NCI-H226 (cell line): ENCODE data around the gene SMIM1.
A peak's percentile ranks its signal among the peaks of the same experiment; 100 is the strongest.

Experiments used
- DNase-seq: peaks from one replicate; pipeline ENCODE4 v3.0.0-alpha.2; 2015

The SMIM1 gene

GRCh38 chr1:3772715-3773571, at the start of gene SMIM1:
TSS of gene SMIM1 (plus strand) at chr1:3772749. CDS start at chr1:3775374, 2,625 bp downstream.
- DNase-seq = peak; percentile 34

GRCh38 chr1:3722846-3723245, 49.7 kb upstream of the SMIM1 start:
- no peak for DNase-seq

GRCh38 chr1:3724416-3725030, 48.0 kb upstream of the SMIM1 start:
- DNase-seq = peak; percentile 17

GRCh38 chr1:3725366-3725765, 47.2 kb upstream of the SMIM1 start:
- DNase-seq = no peak

- peak; percentile 18 for DNase-seq
These were observed 45.3 kb upstream of the SMIM1 start for GRCh38 chr1:3727042-3727824.

GRCh38 chr1:3727825-3728776, 44.4 kb upstream of the SMIM1 start:
- no peak for DNase-seq

GRCh38 chr1:3729594-3730542, 42.7 kb upstream of the SMIM1 start:
- DNase-seq = no peak

GRCh38 chr1:3730543-3731247, 41.9 kb upstream of the SMIM1 start:
- DNase-seq = no peak

- no peak for DNase-seq
These were observed 40.7 kb upstream of the SMIM1 start for GRCh38 chr1:3731583-3732433.

GRCh38 chr1:3732434-3733093, 40.0 kb upstream of the SMIM1 start:
- no peak for DNase-seq

- DNase-seq = no peak
These were observed 39.3 kb upstream of the SMIM1 start for GRCh38 chr1:3733094-3733882.

- no peak for DNase-seq
These were observed 38.5 kb upstream of the SMIM1 start for GRCh38 chr1:3733883-3734589.

- no peak for DNase-seq
These were observed 37.9 kb upstream of the SMIM1 start for GRCh38 chr1:3734602-3735001.

GRCh38 chr1:3735027-3735681, 37.4 kb upstream of the SMIM1 start:
- DNase-seq = no peak

GRCh38 chr1:3735688-3736087, 36.9 kb upstream of the SMIM1 start:
- no peak for DNase-seq

- DNase-seq = no peak
These were observed 36.4 kb upstream of the SMIM1 start for GRCh38 chr1:3736131-3736561.

GRCh38 chr1:3736708-3737107, 35.8 kb upstream of the SMIM1 start:
- DNase-seq = no peak
